ENCODE results near the gene SPDYE2B.
"Not testable (repeated sequence)": the region's sequence is repeated elsewhere in the genome, so short reads cannot be mapped to it uniquely, and the experiment has no call there.

DNA sequence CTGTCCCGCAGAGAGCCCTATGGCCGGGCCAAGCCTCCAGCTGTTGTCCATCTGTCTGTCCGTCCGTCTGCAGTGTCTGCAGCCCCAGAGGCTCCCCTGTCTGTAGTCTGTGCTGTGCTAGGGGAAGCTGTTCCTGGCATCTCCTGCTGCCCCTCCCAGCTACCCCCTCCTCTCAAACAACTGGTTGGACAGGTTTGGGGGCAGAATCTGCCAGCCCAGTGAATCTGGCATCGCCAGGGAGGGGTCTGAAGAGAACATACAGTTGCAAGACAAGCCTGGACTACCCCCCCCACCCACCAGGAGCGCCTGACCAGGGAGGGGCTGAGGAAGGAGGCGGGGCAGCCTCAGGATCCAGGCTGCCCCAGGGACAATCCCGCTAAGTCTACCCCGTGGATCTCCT is 7.4 kb upstream of the SPDYE2B start, which contains the start of gene UPK3BL1:
- TF ChIP-seq, protein P1, sequence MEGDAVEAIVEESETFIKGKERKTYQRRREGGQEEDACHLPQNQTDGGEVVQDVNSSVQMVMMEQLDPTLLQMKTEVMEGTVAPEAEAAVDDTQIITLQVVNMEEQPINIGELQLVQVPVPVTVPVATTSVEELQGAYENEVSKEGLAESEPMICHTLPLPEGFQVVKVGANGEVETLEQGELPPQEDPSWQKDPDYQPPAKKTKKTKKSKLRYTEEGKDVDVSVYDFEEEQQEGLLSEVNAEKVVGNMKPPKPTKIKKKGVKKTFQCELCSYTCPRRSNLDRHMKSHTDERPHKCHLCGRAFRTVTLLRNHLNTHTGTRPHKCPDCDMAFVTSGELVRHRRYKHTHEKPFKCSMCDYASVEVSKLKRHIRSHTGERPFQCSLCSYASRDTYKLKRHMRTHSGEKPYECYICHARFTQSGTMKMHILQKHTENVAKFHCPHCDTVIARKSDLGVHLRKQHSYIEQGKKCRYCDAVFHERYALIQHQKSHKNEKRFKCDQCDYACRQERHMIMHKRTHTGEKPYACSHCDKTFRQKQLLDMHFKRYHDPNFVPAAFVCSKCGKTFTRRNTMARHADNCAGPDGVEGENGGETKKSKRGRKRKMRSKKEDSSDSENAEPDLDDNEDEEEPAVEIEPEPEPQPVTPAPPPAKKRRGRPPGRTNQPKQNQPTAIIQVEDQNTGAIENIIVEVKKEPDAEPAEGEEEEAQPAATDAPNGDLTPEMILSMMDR (IDR thresholded peaks at IDR 0.05): not testable (repeated sequence)
- TF ChIP-seq POLR2A, POLR2AphosphoS5 (IDR thresholded peaks at IDR 0.05): not testable (repeated sequence)

Data from breast epithelium (tissue), 3 donors.